H9 (cell line): ENCODE data around the gene UGT1A3. TPM values are rescaled to one million over a fixed set of nuclear protein-coding genes. Genes with fewer than 3 reads are reported as not detected.

ENCODE experiments used
- DNase-seq: peaks from one replicate; pipeline ENCODE4 v3.0.0-alpha.2; 2017
- H2AFZ ChIP-seq: one replicate; pipeline ENCODE4 v1.6.1; 2013; ENCODE audit warnings: mild to moderate bottlenecking, low read length, control low read depth, moderate library complexity
- H2AK5ac ChIP-seq: 2 replicates; pipeline ENCODE4 v1.6.1; 2013; ENCODE audit warnings: low read length, control low read depth, mixed read lengths; ENCODE audit not compliant: insufficient read length
- H2BK120ac ChIP-seq: one replicate; pipeline ENCODE4 v1.6.1; 2013; ENCODE audit warnings: low read depth, mild to moderate bottlenecking, low read length, control low read depth, inconsistent platforms; ENCODE audit not compliant: poor library complexity, severe bottlenecking
- H2BK12ac ChIP-seq: 2 replicates; pipeline ENCODE4 v1.6.1; 2013; ENCODE audit warnings: low read length, control low read depth, mixed read lengths, low read depth; ENCODE audit not compliant: insufficient read length
- H2BK15ac ChIP-seq: 2 replicates; pipeline ENCODE4 v1.6.1; 2013; ENCODE audit warnings: low read depth, low read length, control low read depth
- H2BK20ac ChIP-seq: one replicate; pipeline ENCODE4 v1.6.1; 2013; ENCODE audit warnings: low read depth, mild to moderate bottlenecking, low read length, control low read depth, inconsistent platforms; ENCODE audit not compliant: poor library complexity, severe bottlenecking
- H2BK5ac ChIP-seq: 2 replicates; pipeline ENCODE4 v1.6.1; 2013; ENCODE audit warnings: low read length, control low read depth, mixed read lengths; ENCODE audit not compliant: insufficient read length
- H3K14ac ChIP-seq: 2 replicates; pipeline ENCODE4 v1.6.1; 2013; ENCODE audit warnings: low read length, control low read depth; ENCODE audit not compliant: insufficient read depth
- H3K18ac ChIP-seq: 2 replicates; pipeline ENCODE4 v1.6.1; 2013; ENCODE audit warnings: low read depth, mild to moderate bottlenecking, mixed read lengths, low read length, control low read depth; ENCODE audit not compliant: insufficient read length
- H3K23ac ChIP-seq: 2 replicates; pipeline ENCODE4 v1.6.1; 2013; ENCODE audit warnings: low read length, control low read depth, mixed read lengths, low read depth; ENCODE audit not compliant: insufficient read length
- H3K23me2 ChIP-seq: 2 replicates; pipeline ENCODE4 v1.6.1; 2013; ENCODE audit warnings: low read depth, mild to moderate bottlenecking, mixed read lengths, low read length, control low read depth; ENCODE audit not compliant: insufficient read length, poor library complexity, severe bottlenecking
- H3K27ac ChIP-seq: 2 replicates; pipeline ENCODE4 v1.5.1; 2013; ENCODE audit warnings: low read length, control low read depth, mixed read lengths, low read depth; ENCODE audit not compliant: insufficient read length
- H3K27me3 ChIP-seq: 2 replicates; pipeline ENCODE4 v1.6.1; 2013; ENCODE audit warnings: low read length, control low read depth, inconsistent platforms; ENCODE audit not compliant: insufficient read depth
- H3K4ac ChIP-seq: 2 replicates; pipeline ENCODE4 v1.6.1; 2013; ENCODE audit warnings: low read depth, mild to moderate bottlenecking, control low read depth, inconsistent platforms, low read length, moderate library complexity
- H3K4me1 ChIP-seq: 2 replicates; pipeline ENCODE4 v1.6.1; 2013; ENCODE audit warnings: low read length, control low read depth, inconsistent platforms; ENCODE audit not compliant: insufficient read depth
- H3K4me2 ChIP-seq: 2 replicates; pipeline ENCODE4 v1.6.1; 2013; ENCODE audit warnings: low read length, control low read depth, mixed read lengths; ENCODE audit not compliant: insufficient read length, insufficient read depth
- H3K56ac ChIP-seq: 2 replicates; pipeline ENCODE4 v1.6.1; 2013; ENCODE audit warnings: low read depth, mild to moderate bottlenecking, mixed read lengths, low read length, control low read depth; ENCODE audit not compliant: insufficient read length
- H3K79me1 ChIP-seq: 2 replicates; pipeline ENCODE4 v1.6.1; 2013; ENCODE audit warnings: low read depth, mild to moderate bottlenecking, moderate library complexity, low read length, control low read depth, inconsistent platforms; ENCODE audit not compliant: insufficient read depth, poor library complexity, severe bottlenecking
- H3K79me2 ChIP-seq: 2 replicates; pipeline ENCODE4 v1.6.1; 2013; ENCODE audit warnings: low read length, control low read depth, inconsistent platforms; ENCODE audit not compliant: insufficient read depth
- H3K9ac ChIP-seq: 2 replicates; pipeline ENCODE4 v1.6.1; 2013; ENCODE audit warnings: low read length, control low read depth, mixed read lengths; ENCODE audit not compliant: insufficient read length; ENCODE audit errors: extremely low read depth
- H3K9me3 ChIP-seq: one replicate; pipeline ENCODE4 v1.6.1; 2013; ENCODE audit warnings: low read depth, low read length, inconsistent platforms; ENCODE audit not compliant: control insufficient read depth
- H3T11ph ChIP-seq: one replicate; pipeline ENCODE4 v1.6.1; 2013; ENCODE audit warnings: mild to moderate bottlenecking, low read length, control low read depth, inconsistent platforms
- H4K20me1 ChIP-seq: one replicate; pipeline ENCODE4 v1.6.1; 2013; ENCODE audit not compliant: control insufficient read depth, insufficient read length, insufficient read depth
- H4K5ac ChIP-seq: 2 replicates; pipeline ENCODE4 v1.6.1; 2013; ENCODE audit warnings: low read depth, mild to moderate bottlenecking, mixed read lengths, low read length, control low read depth; ENCODE audit not compliant: insufficient read length
- H4K8ac ChIP-seq: replicated peaks from 2 replicates; pipeline ENCODE4 v1.6.1; 2013; ENCODE audit warnings: low read length, control low read depth, mixed read lengths, low read depth; ENCODE audit not compliant: insufficient read length
- H4K91ac ChIP-seq: 2 replicates; pipeline ENCODE4 v1.6.1; 2013; ENCODE audit warnings: low read depth, mild to moderate bottlenecking, moderate library complexity, mixed read lengths, low read length, control low read depth; ENCODE audit not compliant: insufficient read length
- H3K27ac Mint-ChIP-seq, 3 experiments: 2 replicates in 2 of 3; 3 replicates in 1 of 3; pipeline ENCODE4 v1.8.0; 2020 to 2021; ENCODE audit warnings: mixed read lengths in 3 of 3, mild to moderate bottlenecking in 1 of 3, moderate library complexity in 1 of 3
- H3K27me3 Mint-ChIP-seq: 2 replicates; pipeline ENCODE4 v1.8.0; 2021; ENCODE audit warnings: low read depth, mild to moderate bottlenecking, moderate library complexity, mixed read lengths
- H3K36me3 Mint-ChIP-seq, 3 experiments: 2 replicates in 2 of 3; 3 replicates in 1 of 3; pipeline ENCODE4 v1.8.0; 2020 to 2021; ENCODE audit warnings: low read depth in 3 of 3, mixed read lengths in 3 of 3; ENCODE audit not compliant: insufficient read depth in 1 of 3
- H3K4me1 Mint-ChIP-seq, 2 experiments: 2 replicates each; pipeline ENCODE4 v1.8.0; 2020; ENCODE audit warnings: mixed read lengths in 2 of 2
- H3K4me3 Mint-ChIP-seq, 2 experiments: 2 replicates in 1 of 2; 3 replicates in 1 of 2; pipeline ENCODE4 v1.8.0; 2020 to 2021; ENCODE audit warnings: mild to moderate bottlenecking in 2 of 2, mixed read lengths in 2 of 2, moderate library complexity in 1 of 2
- H3K9me3 Mint-ChIP-seq, 2 experiments: 2 replicates in 1 of 2; 3 replicates in 1 of 2; pipeline ENCODE4 v1.8.0; 2020; ENCODE audit warnings: mild to moderate bottlenecking in 2 of 2, mixed read lengths in 2 of 2, moderate library complexity in 1 of 2
- WGBS: extraction: QIAGEN DNeasy Blood & Tissue Kit; methylation state at CpG from one replicate; pipeline ENCODE4 v1.1.7; 2013; ENCODE audit warnings: missing lambda C conversion rate, low lambda C conversion rate, mixed read lengths; ENCODE audit not compliant: insufficient read length; ENCODE audit errors: extremely low coverage; 5-methylcytosine and 5-hydroxymethylcytosine counted together
- total RNA-seq: library from RNA; stranded (reverse); gene quantifications from 2 replicates; pipeline ENCODE4 v1.2.1, GENCODE V29; 2021
- TF ChIP-seq, protein P1 (sequence below): fragments of 200-600 bp; sonication (generic); conservative IDR thresholded peaks from 3 replicates; pipeline ENCODE4 v1.8.0; 2021; ENCODE audit warnings: antibody characterized with exemption, mild to moderate bottlenecking

UGT1A3 gene
- total RNA-seq, 1 experiment from 2014 or later: not detected

- Mint-ChIP-seq H3K27me3 (peaks cover 1% of the 10 kb centered on the region; the same call in 1 of the 2 replicates), H3K9me3 (peaks cover 0 to 1% of the 10 kb centered on the region in 2 experiments; a peak in 3 of 5 replicates), H3K4me3 (no peak overlapping the region), H3K4me1 (no peaks in the 10 kb centered on the region; a peak in 1 of 4 replicates), H3K27ac (no peak overlapping the region), H3K36me3 (no peaks in the 10 kb centered on the region)
- Histone ChIP-seq H3K23ac (no peak overlapping the region), H4K91ac (no peak overlapping the region), H3K56ac (no peak overlapping the region), H2BK20ac (no peak overlapping the region), H3K4me2 (no peak overlapping the region), H3K18ac (no peak overlapping the region), H2BK15ac (no peak overlapping the region), H3K79me2 (no peaks in the 10 kb centered on the region), H4K5ac (no peak overlapping the region), H2AK5ac (no peak overlapping the region), H3K27me3 (no peaks in the 10 kb centered on the region), H3K23me2 (no peaks in the 10 kb centered on the region), H2BK120ac (no peak overlapping the region), H4K20me1 (no peaks in the 10 kb centered on the region), H2BK12ac (no peak overlapping the region), H3T11ph (no peak overlapping the region), H3K4me1 (no peaks in the 10 kb centered on the region), H3K79me1 (no peaks in the 10 kb centered on the region), H3K27ac (no peak overlapping the region), H3K9ac (no peak overlapping the region), H3K14ac (no peak overlapping the region), H2BK5ac (no peak overlapping the region), H3K4ac (no peak overlapping the region), H4K8ac (no peak overlapping the region), H3K9me3 (no peaks in the 10 kb centered on the region), H2AFZ (no peak overlapping the region)
- TF ChIP-seq, protein P1, sequence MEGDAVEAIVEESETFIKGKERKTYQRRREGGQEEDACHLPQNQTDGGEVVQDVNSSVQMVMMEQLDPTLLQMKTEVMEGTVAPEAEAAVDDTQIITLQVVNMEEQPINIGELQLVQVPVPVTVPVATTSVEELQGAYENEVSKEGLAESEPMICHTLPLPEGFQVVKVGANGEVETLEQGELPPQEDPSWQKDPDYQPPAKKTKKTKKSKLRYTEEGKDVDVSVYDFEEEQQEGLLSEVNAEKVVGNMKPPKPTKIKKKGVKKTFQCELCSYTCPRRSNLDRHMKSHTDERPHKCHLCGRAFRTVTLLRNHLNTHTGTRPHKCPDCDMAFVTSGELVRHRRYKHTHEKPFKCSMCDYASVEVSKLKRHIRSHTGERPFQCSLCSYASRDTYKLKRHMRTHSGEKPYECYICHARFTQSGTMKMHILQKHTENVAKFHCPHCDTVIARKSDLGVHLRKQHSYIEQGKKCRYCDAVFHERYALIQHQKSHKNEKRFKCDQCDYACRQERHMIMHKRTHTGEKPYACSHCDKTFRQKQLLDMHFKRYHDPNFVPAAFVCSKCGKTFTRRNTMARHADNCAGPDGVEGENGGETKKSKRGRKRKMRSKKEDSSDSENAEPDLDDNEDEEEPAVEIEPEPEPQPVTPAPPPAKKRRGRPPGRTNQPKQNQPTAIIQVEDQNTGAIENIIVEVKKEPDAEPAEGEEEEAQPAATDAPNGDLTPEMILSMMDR: no peak
- WGBS: no CpG with 5 or more reads among the region's 6 CpGs
- DNase-seq: peak; percentile 17
Measured at GRCh38 chr2:233820774-233821105, 91.9 kb downstream of the UGT1A3 start.
